HuH-7.5 (cell line): Measurements from ENCODE around the gene CWC27.
"Not testable (repeated sequence)": the region's sequence is repeated elsewhere in the genome, so short reads cannot be mapped to it uniquely, and the experiment has no call there.

Experiments used
- DNase-seq: peaks from one replicate; pipeline ENCODE4 v3.0.0; 2011; ENCODE audit warnings: low spot score

The CWC27 gene

GRCh38 chr5:64788156-64788555 lies 19.4 kb downstream of the CWC27 start:
- no peak for DNase-seq

- DNase-seq: no peak
These were observed 20.7 kb downstream of the CWC27 start for GRCh38 chr5:64789457-64789856.

GRCh38 chr5:64790210-64790609 lies 21.5 kb downstream of the CWC27 start:
- no peak for DNase-seq

- DNase-seq: no peak
These were observed 23.7 kb downstream of the CWC27 start for GRCh38 chr5:64792469-64792868.

GRCh38 chr5:64794053-64794770 lies 25.5 kb downstream of the CWC27 start:
- no peak for DNase-seq

- DNase-seq: no peak
These were observed 27.6 kb downstream of the CWC27 start for GRCh38 chr5:64796301-64796700.

GRCh38 chr5:64800926-64801325 lies 32.2 kb downstream of the CWC27 start:
- DNase-seq: no peak

- DNase-seq: no peak
These were observed 37.8 kb downstream of the CWC27 start for GRCh38 chr5:64806537-64806936.

GRCh38 chr5:64807520-64807919 lies 38.8 kb downstream of the CWC27 start:
- DNase-seq: no peak

- no peak for DNase-seq
These were observed 42.4 kb downstream of the CWC27 start for GRCh38 chr5:64811050-64811640.

- DNase-seq: no peak
These were observed 45.3 kb downstream of the CWC27 start for GRCh38 chr5:64814073-64814472.

GRCh38 chr5:64818245-64818644 lies 49.5 kb downstream of the CWC27 start:
- DNase-seq: no peak

- not testable (repeated sequence) for DNase-seq
These were observed 50.6 kb downstream of the CWC27 start for GRCh38 chr5:64819345-64819744.

- DNase-seq: no peak
These were observed 53.6 kb downstream of the CWC27 start for GRCh38 chr5:64822320-64822719.

GRCh38 chr5:64826541-64826940 lies 57.8 kb downstream of the CWC27 start:
- no peak for DNase-seq

- DNase-seq: no peak
These were observed 59.0 kb downstream of the CWC27 start for GRCh38 chr5:64827703-64828102.

GRCh38 chr5:64830650-64831049 lies 61.9 kb downstream of the CWC27 start:
- not testable (repeated sequence) for DNase-seq

GRCh38 chr5:64831996-64832395 lies 63.3 kb downstream of the CWC27 start:
- DNase-seq: no peak

GRCh38 chr5:64834037-64834436 lies 65.3 kb downstream of the CWC27 start:
- no peak for DNase-seq

- no peak for DNase-seq
These were observed 65.9 kb downstream of the CWC27 start for GRCh38 chr5:64834611-64835010.

- no peak for DNase-seq
These were observed 66.5 kb downstream of the CWC27 start for GRCh38 chr5:64835266-64835665.

GRCh38 chr5:64836190-64836755 lies 67.5 kb downstream of the CWC27 start:
- DNase-seq: no peak

- DNase-seq: no peak
These were observed 68.1 kb downstream of the CWC27 start for GRCh38 chr5:64836786-64837185.

- no peak for DNase-seq
These were observed 69.6 kb downstream of the CWC27 start for GRCh38 chr5:64838376-64838775.
